MM.1S (cell line): ENCODE measurements around the gene PDGFA.

Source experiments
- DNase-seq: peaks from one replicate; pipeline ENCODE4 v3.0.0-alpha.2; 2015
- H2AFZ ChIP-seq: fragments of 300-600 bp; sonication (generic); 2 replicates; pipeline ENCODE4 v1.6.0; 2016; ENCODE audit warnings: antibody characterized with exemption, low read length
- H3F3A ChIP-seq: fragments of 300-600 bp; sonication (generic); 2 replicates; pipeline ENCODE4 v1.6.1; 2016; ENCODE audit warnings: mild to moderate bottlenecking, antibody characterized with exemption, low read length, moderate library complexity, mixed read lengths; ENCODE audit not compliant: insufficient read depth
- H3K27ac ChIP-seq: fragments of 300-600 bp; sonication (generic); 2 replicates; pipeline ENCODE4 v1.5.1; 2016; ENCODE audit warnings: mild to moderate bottlenecking, low read length
- H3K27me3 ChIP-seq: fragments of 300-600 bp; sonication (generic); replicated peaks from 2 replicates; pipeline ENCODE4 v1.6.0; 2016; ENCODE audit warnings: low read length; ENCODE audit not compliant: insufficient read depth
- H3K36me3 ChIP-seq: fragments of 300-600 bp; sonication (generic); replicated peaks from 2 replicates; pipeline ENCODE4 v1.6.1; 2016; ENCODE audit warnings: mild to moderate bottlenecking, low read length, mixed read lengths; ENCODE audit not compliant: insufficient read depth
- H3K4me1 ChIP-seq: fragments of 300-600 bp; sonication (generic); 2 replicates; pipeline ENCODE4 v1.6.1; 2016; ENCODE audit warnings: low read length, mixed read lengths
- H3K4me2 ChIP-seq: fragments of 300-600 bp; sonication (generic); 2 replicates; pipeline ENCODE4 v1.6.0; 2016; ENCODE audit warnings: low read depth, low read length
- H3K4me3 ChIP-seq: fragments of 300-600 bp; sonication (generic); 2 replicates; pipeline ENCODE4 v1.5.1; 2016; ENCODE audit warnings: low read length, mixed read lengths
- H3K79me2 ChIP-seq: fragments of 300-600 bp; sonication (generic); 2 replicates; pipeline ENCODE4 v1.6.1; 2016; ENCODE audit warnings: mixed run types, low read length, mixed read lengths
- H3K9ac ChIP-seq: fragments of 300-600 bp; sonication (generic); 2 replicates; pipeline ENCODE4 v1.6.1; 2016; ENCODE audit warnings: low read length, mixed read lengths
- H3K9me2 ChIP-seq: fragments of 300-600 bp; sonication (generic); replicated peaks from 2 replicates; pipeline ENCODE4 v1.6.1; 2016; ENCODE audit warnings: mild to moderate bottlenecking, low read length, mixed read lengths; ENCODE audit not compliant: insufficient read depth
- H3K9me3 ChIP-seq: fragments of 300-600 bp; sonication (generic); replicated peaks from 2 replicates; pipeline ENCODE4 v1.6.1; 2016; ENCODE audit warnings: mild to moderate bottlenecking, low read length, mixed read lengths; ENCODE audit not compliant: insufficient read depth
- H4K20me1 ChIP-seq: fragments of 300-600 bp; sonication (generic); 2 replicates; pipeline ENCODE4 v1.6.1; 2016; ENCODE audit warnings: mild to moderate bottlenecking, low read length, moderate library complexity, mixed read lengths; ENCODE audit not compliant: insufficient read depth
- EZH2 ChIP-seq: fragments of 300-600 bp; sonication (generic); optimal IDR thresholded peaks from 2 replicates; pipeline ENCODE3; 2017; ENCODE audit warnings: low read depth, mild to moderate bottlenecking, antibody characterized with exemption, low read length, mixed read lengths
- EZH2phosphoT487 ChIP-seq: fragments of 300-600 bp; sonication (generic); IDR thresholded peaks from 2 replicates; pipeline ENCODE4 v1.6.1; 2018; ENCODE audit warnings: antibody characterized with exemption, low read length
- TF ChIP-seq, protein P1 (sequence below): fragments of 300-600 bp; sonication (generic); IDR thresholded peaks from 2 replicates; pipeline ENCODE4 v1.5.1; 2016; ENCODE audit warnings: antibody characterized with exemption, low read length, mixed read lengths

The PDGFA gene

DNA sequence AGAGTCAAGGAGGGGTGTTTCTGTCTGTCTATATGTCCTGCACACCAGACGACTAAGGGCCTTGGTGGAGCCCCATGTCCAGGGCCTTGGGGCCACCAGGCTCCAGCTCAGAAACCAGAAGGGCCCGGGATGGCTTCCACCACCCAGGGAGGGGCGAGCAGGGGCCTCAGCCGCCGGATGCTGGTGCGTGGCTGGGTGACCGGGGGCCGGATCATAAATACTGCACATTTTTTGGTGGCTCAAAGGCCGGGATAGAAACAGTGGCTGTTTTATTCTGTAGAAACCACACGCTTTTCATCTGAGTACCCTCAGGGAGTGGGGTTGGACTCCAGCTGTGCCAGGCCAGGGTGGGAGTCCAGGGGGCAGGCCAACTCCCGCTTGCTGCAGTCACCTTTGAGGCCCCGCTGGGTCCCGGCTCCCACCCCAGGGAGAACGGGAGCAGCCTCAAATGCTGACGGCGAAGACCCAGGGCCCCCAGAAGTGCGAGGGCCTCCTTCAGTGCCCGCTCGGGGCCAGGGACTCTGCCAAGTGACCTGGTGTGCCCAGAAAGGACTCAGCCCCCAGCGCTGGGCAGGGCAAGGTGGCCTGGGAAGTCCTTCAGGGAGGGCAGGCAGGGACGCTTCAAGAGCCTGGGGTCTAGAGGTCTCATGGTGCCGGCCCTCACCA, 28.2 kb downstream of the PDGFA start:
- H3K4me1 ChIP-seq: no peaks in the 10 kb centered on the region
- no peak for DNase-seq
- no peaks in the 10 kb centered on the region for H3K9me3 ChIP-seq
- no peaks in the 10 kb centered on the region for H4K20me1 ChIP-seq
- H2AFZ ChIP-seq: no peak overlapping the region
- no peaks in the 10 kb centered on the region for H3K79me2 ChIP-seq
- H3K9ac ChIP-seq: no peak overlapping the region
- H3K9me2 ChIP-seq: no peaks in the 10 kb centered on the region
- H3F3A ChIP-seq: no peaks in the 10 kb centered on the region
- no peak overlapping the region for H3K27ac ChIP-seq
- H3K36me3 ChIP-seq: no peaks in the 10 kb centered on the region
- no peak overlapping the region for H3K4me2 ChIP-seq
- H3K27me3 ChIP-seq: no peaks in the 10 kb centered on the region
- H3K4me3 ChIP-seq: no peak overlapping the region
- TF ChIP-seq EZH2phosphoT487 (no peak), EZH2 (no peak)
- TF ChIP-seq, protein P1, sequence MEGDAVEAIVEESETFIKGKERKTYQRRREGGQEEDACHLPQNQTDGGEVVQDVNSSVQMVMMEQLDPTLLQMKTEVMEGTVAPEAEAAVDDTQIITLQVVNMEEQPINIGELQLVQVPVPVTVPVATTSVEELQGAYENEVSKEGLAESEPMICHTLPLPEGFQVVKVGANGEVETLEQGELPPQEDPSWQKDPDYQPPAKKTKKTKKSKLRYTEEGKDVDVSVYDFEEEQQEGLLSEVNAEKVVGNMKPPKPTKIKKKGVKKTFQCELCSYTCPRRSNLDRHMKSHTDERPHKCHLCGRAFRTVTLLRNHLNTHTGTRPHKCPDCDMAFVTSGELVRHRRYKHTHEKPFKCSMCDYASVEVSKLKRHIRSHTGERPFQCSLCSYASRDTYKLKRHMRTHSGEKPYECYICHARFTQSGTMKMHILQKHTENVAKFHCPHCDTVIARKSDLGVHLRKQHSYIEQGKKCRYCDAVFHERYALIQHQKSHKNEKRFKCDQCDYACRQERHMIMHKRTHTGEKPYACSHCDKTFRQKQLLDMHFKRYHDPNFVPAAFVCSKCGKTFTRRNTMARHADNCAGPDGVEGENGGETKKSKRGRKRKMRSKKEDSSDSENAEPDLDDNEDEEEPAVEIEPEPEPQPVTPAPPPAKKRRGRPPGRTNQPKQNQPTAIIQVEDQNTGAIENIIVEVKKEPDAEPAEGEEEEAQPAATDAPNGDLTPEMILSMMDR: no peak

DNA sequence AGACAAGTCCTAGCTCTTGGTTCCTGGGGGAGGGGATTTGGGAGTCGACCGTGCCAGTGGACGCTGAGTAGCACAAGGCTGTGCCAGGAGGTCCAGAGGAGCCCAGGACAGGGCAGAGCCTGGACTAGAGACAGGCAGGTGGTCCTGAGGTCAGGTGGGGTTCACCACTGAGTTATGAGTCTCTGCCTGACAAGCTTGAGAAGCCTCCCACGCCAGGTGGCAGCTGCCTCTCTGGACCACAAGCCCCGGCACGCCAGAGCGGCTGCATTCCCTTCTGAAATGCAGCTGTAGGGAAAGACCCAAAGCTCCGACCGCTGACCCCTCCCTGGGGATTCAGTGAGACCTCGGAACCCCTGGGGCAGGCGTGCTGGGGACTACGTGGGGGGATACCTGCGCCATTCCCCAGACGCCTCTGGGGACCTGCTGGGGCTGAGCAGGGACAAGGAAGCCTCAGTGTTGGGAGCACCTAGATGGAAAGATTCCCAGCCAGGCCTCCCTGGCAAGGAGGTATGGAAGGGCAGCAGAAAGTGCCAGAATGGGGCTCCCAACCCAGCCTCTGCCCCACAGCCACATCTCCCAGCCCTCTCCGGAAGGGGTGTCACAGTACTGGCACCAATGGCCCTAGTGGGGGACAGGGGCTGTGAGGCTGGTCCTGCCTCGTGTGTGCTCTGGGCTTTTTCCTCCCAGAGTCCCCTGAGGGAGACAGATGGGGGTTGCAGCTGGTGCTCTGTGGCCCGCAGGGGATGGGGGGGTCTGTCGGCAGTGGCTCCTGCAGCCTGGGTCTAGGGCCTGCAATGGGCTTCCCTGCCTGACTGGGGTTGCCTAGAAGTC, 29.0 kb downstream of the PDGFA start:
- DNase-seq: no peak
- no peak overlapping the region for H2AFZ ChIP-seq
- no peaks in the 10 kb centered on the region for H3K4me1 ChIP-seq
- H3K4me3 ChIP-seq: no peak overlapping the region
- H4K20me1 ChIP-seq: no peaks in the 10 kb centered on the region
- H3K9ac ChIP-seq: no peak overlapping the region
- H3K4me2 ChIP-seq: no peak overlapping the region
- no peaks in the 10 kb centered on the region for H3K9me3 ChIP-seq
- no peaks in the 10 kb centered on the region for H3K27me3 ChIP-seq
- H3K9me2 ChIP-seq: no peaks in the 10 kb centered on the region
- TF ChIP-seq, protein P1: no peak
- TF ChIP-seq EZH2phosphoT487 (no peak), EZH2 (no peak)
- H3K36me3 ChIP-seq: no peaks in the 10 kb centered on the region
- H3K79me2 ChIP-seq: no peaks in the 10 kb centered on the region
- no peak overlapping the region for H3K27ac ChIP-seq
- no peaks in the 10 kb centered on the region for H3F3A ChIP-seq

DNA sequence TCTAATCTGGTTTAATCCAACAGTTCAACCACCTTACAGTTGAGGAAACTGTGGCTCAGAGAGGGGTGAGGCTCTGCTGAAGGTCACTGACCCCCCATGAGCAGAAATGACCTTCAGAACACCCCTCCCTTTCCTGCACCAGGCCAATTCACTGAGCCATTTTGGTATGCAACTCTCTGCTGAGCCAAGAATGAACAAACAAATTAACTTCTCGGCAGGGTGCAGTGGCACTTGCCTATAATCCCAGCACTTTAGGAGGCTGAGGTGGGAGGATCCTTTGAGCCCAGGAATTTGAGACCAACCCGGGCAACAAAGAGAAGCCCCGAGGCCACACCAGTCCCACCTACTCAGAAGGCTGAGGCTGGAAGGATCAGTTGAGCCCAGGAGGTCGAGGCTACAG, 29.8 kb downstream of the PDGFA start:
- H3K27me3 ChIP-seq: no peaks in the 10 kb centered on the region
- TF ChIP-seq, protein P1: no peak
- no peak for TF ChIP-seq EZH2
- no peak for TF ChIP-seq EZH2phosphoT487
- H4K20me1 ChIP-seq: no peaks in the 10 kb centered on the region
- no peaks in the 10 kb centered on the region for H3K79me2 ChIP-seq
- H3K27ac ChIP-seq: no peak overlapping the region
- no peak for DNase-seq
- H3K4me2 ChIP-seq: no peak overlapping the region
- H3K4me3 ChIP-seq: no peak overlapping the region
- no peaks in the 10 kb centered on the region for H3K36me3 ChIP-seq
- no peaks in the 10 kb centered on the region for H3K9me2 ChIP-seq
- no peaks in the 10 kb centered on the region for H3F3A ChIP-seq
- no peak overlapping the region for H2AFZ ChIP-seq
- H3K4me1 ChIP-seq: no peaks in the 10 kb centered on the region
- no peak overlapping the region for H3K9ac ChIP-seq
- H3K9me3 ChIP-seq: no peaks in the 10 kb centered on the region
